ENCODE measurements around the gene IFNA13. TPM values are rescaled to one million over a fixed set of nuclear protein-coding genes. Genes with fewer than 3 reads are reported as not detected.
"Not testable (repeated sequence)": the region's sequence is repeated elsewhere in the genome, so short reads cannot be mapped to it uniquely, and the experiment has no call there.

IFNA13 gene
- total RNA-seq: not detected in 2 replicates
- not detected for polyA plus RNA-seq (2012)

GRCh38 chr9:21367957-21368356 is at the start of gene IFNA13:
Gene IFNA13 (minus strand): TSS chr9:21368057. CDS start chr9:21368010, 47 bp downstream.
- no peak for DNase-seq (ENCODE audit: low read depth)

GRCh38 chr9:21415493-21416267 is 47.8 kb upstream of the IFNA13 start:
- no peak for DNase-seq (ENCODE audit: low read depth)

GRCh38 chr9:21414220-21414940 is 46.5 kb upstream of the IFNA13 start:
- no peak for DNase-seq (ENCODE audit: low read depth)

- DNase-seq (ENCODE audit: low read depth): no peak
Measured at GRCh38 chr9:21413624-21414023, 45.8 kb upstream of the IFNA13 start.

- DNase-seq (ENCODE audit: low read depth): no peak
Measured at GRCh38 chr9:21413151-21413550, 45.3 kb upstream of the IFNA13 start.

GRCh38 chr9:21412107-21412506 is 44.2 kb upstream of the IFNA13 start:
- no peak for DNase-seq (ENCODE audit: low read depth)

- DNase-seq (ENCODE audit: low read depth): no peak
Measured at GRCh38 chr9:21408817-21409216, 41.0 kb upstream of the IFNA13 start, which contains the start of gene IFNA8. Gene IFNA8 (plus strand): TSS chr9:21409117. CDS start chr9:21409177, 60 bp downstream.

GRCh38 chr9:21404146-21404545 is 36.3 kb upstream of the IFNA13 start:
- no peak for DNase-seq (ENCODE audit: low read depth)

- DNase-seq (ENCODE audit: low read depth): no peak
Measured at GRCh38 chr9:21402386-21403251, 34.8 kb upstream of the IFNA13 start.

- no peak for DNase-seq (ENCODE audit: low read depth)
Measured at GRCh38 chr9:21399956-21400355, 32.1 kb upstream of the IFNA13 start.

- no peak for DNase-seq (ENCODE audit: low read depth)
Measured at GRCh38 chr9:21398955-21399489, 31.2 kb upstream of the IFNA13 start.

GRCh38 chr9:21395778-21396717 is 28.2 kb upstream of the IFNA13 start:
- DNase-seq (ENCODE audit: low read depth): peak; percentile 45

GRCh38 chr9:21392270-21392669 is 24.4 kb upstream of the IFNA13 start:
- no peak for DNase-seq (ENCODE audit: low read depth)

- no peak for DNase-seq (ENCODE audit: low read depth)
Measured at GRCh38 chr9:21385131-21385670, 17.3 kb upstream of the IFNA13 start, which contains the start of gene IFNA2. Gene IFNA2 (minus strand): TSS chr9:21385398. CDS start chr9:21385329, 69 bp downstream.

GRCh38 chr9:21383627-21384026 is 15.8 kb upstream of the IFNA13 start:
- no peak for DNase-seq (ENCODE audit: low read depth)

GRCh38 chr9:21381448-21382339 is 13.8 kb upstream of the IFNA13 start:
- DNase-seq (ENCODE audit: low read depth): no peak

- DNase-seq (ENCODE audit: low read depth): not testable (repeated sequence)
Measured at GRCh38 chr9:21371467-21371866, 3.6 kb upstream of the IFNA13 start.

GRCh38 chr9:21367169-21367568 is 688 bp downstream of the IFNA13 start:
- not testable (repeated sequence) for DNase-seq (ENCODE audit: low read depth)

- no peak for DNase-seq (ENCODE audit: low read depth)
Measured at GRCh38 chr9:21362287-21362686, 5.6 kb downstream of the IFNA13 start.

All from myocyte (in vitro differentiated cells).